PC-9 (cell line): ENCODE results near the gene PLSCR4.

ENCODE experiments used
- CTCF ChIP-seq: fragments of 200-600 bp; sonication (generic); conservative IDR thresholded peaks from 2 replicates; pipeline ENCODE4 v1.6.1; 2017; ENCODE audit warnings: mixed run types, antibody characterized with exemption, mild to moderate bottlenecking, moderate library complexity
- EZH2 ChIP-seq: fragments of 200-600 bp; sonication (generic); IDR thresholded peaks from 2 replicates; pipeline ENCODE4 v1.8.0; 2017; ENCODE audit warnings: antibody characterized with exemption, low read depth

- peak; percentile 77 for TF ChIP-seq CTCF
- no peak for TF ChIP-seq EZH2
These were observed 63.5 kb downstream of the PLSCR4 start for GRCh38 chr3:146187334-146187950.
